GM19239 (cell line): ENCODE measurements around the gene ITIH1.
"Not testable (repeated sequence)": the region's sequence is repeated elsewhere in the genome, so short reads cannot be mapped to it uniquely, and the experiment has no call there.

Experiments
- DNase-seq: peaks from one replicate; pipeline ENCODE4 v3.0.0; 2011; ENCODE audit warnings: low spot score; ENCODE audit not compliant: insufficient read length
- FAIRE-seq: peaks from 2 replicates; lab custom pipeline; 2011; peaks lifted over from hg19 to GRCh38; lab: Jason Lieb, UNC

ITIH1 gene

GRCh38 chr3:52773361-52774065 is 3.9 kb upstream of the ITIH1 start:
- FAIRE-seq (no peak), DNase-seq (no peak)

- DNase-seq: no peak
- no peak for FAIRE-seq
Measured at GRCh38 chr3:52774066-52774713, 3.2 kb upstream of the ITIH1 start.

DNA sequence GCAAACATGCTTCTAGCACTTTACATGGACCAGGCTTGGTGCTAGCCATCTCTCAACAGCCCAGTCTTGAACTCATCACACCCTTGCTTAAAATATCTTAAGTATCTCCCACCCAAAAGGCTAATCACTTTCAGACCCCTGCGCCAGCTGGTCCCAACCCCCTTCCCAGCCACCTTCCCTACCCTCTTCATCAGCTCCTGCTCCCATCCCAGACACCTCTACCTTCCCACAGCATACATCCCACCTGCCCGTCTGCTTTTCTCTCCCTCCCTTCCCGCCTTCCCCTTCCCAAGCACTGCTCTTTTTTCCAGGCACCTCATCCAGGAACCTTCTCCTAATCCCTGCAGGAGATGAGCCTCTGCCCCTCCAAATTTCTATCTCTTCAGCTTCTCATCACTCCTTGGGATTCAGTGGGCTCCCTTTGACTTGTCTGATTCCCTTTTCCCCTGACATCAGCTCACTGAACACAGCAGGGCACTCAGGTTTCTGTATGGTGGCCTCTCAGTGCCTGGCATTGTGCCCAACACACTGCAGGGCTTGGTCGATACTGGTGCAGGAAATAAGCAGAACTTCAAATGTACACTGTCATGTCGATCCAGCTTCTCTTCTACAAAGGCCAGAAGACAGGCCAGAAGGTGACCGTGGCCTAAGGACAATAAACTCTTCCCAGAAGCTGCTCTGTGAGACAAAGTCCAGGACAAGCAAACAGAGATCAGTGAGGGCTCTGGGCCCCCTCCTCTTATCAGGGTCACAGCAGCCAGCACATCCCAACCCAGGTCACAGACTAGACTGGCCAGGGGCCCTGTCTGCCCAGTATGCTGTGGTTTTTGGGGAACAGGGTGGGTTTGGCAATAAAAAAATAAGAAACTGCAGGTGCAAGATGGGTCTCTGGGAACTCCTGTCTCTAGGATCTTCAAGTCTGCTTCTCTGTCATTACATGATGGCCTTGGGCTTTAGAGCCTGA is 2.2 kb upstream of the ITIH1 start:
- DNase-seq (no peak), FAIRE-seq (no peak)

GRCh38 chr3:52775877-52776276 is 1.5 kb upstream of the ITIH1 start:
- FAIRE-seq (no peak), DNase-seq (no peak)

- FAIRE-seq: not testable (repeated sequence)
Measured at GRCh38 chr3:52776486-52776885, 913 bp upstream of the ITIH1 start.

GRCh38 chr3:52777959-52778805 is 783 bp downstream of the ITIH1 start:
- FAIRE-seq: no peak
- DNase-seq: no peak

More at GRCh38 chr3:52776486-52776885, 913 bp upstream of the ITIH1 start:
- not testable (repeated sequence) for DNase-seq

DNA sequence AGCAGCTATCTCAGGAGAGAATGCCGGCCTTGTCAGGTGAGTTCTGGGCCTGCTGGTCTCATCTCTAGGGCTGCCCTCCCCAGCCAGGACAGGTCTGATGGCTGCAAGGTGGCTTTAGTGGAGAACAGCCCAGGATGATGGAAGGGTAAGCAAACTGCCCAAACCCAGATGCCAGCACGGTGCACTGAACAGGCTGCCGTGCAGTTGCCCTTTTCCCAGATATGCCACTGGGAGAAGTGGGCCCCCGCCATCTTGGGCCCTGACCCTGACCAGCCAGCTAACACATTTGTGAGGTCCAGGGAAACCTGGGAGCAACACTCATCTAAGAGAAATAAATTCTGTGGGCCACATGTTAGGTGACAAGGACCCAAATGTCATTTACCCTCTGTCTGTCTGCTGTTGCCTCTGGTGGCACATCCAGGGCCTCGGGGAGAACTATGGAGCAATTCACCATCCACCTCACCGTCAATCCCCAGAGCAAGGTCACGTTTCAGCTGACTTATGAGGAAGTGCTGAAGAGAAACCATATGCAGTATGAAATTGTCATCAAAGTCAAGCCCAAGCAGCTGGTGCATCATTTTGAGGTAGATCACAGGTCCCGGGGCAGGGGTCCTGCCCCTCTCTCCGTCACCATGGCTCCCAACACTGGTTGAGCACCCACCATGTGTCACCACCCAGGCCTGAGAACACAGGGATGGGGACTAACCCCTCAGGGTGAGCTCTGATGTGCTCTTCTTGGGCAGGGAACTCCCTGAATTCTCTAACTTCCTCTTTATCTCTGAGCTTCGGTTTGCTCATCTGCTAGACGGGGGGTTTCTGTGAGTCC is 1.8 kb downstream of the ITIH1 start:
- no peak for DNase-seq
- FAIRE-seq: peak; percentile 91

DNA sequence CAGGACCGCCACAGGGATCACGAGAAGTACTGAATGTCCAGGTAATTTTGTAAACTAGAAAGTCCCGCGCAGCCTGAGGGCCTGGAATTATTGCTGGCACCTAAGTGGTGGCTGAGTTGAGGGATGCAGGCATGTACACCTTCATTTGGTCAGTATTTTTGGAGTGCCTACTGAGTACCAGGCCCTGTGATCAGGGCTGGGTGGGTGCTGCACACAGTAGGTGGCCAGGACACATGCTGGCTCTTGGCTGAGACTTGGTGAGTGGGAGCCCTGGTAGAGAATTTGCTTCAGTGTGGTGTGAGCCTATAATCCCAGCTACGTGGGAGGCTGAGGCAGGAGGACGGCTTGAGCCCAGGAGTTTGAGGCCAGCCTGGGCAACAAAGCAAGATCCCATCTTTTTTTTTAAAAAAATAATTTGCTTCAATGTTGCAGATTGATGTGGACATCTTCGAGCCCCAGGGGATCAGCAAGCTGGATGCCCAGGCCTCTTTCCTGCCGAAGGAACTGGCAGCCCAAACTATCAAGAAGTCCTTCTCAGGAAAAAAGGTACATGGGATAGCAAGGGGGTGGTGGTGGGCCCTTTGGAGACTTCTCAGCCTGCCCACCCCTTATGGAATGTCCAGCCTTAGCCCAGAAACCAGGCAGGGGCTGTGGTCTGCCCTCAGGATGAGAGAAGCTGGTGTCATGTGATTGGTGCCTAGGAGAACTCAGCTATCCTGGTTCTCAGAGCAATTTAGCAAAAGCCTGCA is 2.6 kb downstream of the ITIH1 start:
- FAIRE-seq (no peak), DNase-seq (no peak)

- FAIRE-seq (no peak), DNase-seq (no peak)
Measured at GRCh38 chr3:52781741-52782140, 4.3 kb downstream of the ITIH1 start.

DNA sequence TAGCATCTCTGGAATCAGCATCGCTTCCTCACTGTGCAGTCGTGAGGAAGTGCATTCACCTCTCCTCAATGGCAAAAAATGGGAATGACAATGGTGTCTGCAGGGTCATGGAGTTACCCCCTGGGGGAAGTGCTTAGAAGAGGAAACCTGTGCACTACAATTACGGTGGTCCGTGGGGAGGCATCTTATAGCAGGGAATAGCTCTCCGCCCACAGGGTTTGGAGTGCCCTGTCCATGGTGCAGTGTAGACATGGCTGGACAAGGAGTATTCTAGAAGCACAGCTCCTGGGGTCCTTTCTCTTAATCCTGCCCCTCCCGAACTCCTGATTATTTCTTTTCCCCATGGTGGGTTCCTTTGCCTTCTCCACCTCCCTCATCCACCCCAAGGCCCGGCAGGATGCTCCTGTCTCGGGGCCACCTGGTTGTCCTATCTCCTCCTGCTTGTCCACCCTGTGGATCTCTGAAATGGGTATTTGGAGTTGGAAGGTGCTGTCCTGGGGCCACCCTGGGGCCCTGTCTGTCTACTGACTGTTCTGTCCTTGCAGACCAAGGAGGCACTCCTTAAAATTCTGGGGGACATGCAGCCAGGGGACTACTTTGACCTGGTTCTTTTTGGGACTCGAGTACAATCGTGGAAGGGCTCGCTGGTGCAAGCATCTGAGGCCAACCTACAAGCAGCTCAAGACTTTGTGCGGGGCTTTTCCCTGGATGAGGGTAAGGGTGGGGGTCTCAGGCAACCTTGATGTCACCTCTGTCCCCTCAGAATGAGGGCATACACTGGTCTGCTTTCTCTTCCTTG is 5.2 kb downstream of the ITIH1 start:
- DNase-seq (no peak), FAIRE-seq (no peak)

DNA sequence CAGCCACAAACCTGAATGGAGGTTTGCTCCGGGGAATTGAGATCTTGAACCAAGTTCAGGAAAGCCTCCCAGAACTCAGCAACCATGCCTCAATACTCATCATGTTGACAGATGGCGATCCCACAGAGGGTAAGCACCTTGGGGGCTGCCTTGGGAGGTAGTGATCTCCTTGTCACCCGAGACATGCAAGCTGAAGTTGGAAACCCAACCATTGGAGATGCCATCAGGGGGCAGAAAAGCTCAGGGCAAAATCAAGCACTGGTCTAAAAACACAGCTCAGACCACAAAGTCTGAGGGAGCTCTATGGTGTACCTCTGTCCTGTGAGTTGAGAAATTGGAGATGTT is 5.8 kb downstream of the ITIH1 start:
- no peak for FAIRE-seq
- no peak for DNase-seq

DNA sequence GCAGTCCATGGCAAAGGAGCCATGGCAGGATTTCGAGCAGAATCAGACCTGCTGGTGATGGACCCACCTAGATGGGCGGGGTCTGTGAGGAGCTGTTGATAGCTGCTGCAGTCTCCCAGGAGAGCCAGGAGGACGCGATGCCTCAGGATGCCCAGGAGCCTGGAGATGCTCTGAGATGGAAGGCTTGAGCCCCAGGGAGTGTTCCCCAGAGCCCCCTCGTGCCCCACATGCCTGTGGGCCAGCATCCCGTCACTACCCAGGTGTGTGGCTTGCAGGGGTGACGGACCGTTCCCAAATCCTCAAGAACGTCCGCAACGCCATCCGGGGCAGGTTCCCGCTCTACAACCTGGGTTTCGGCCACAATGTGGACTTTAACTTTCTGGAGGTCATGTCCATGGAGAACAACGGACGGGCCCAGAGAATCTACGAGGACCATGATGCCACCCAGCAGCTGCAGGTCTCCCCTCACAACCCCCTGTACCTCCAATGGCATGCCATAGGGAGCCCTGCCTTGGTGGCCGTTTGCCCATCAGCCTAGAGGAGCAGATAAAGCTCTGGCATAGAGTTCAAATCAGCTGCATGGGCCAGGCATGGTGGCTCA is 6.7 kb downstream of the ITIH1 start:
- no peak for DNase-seq
- FAIRE-seq: no peak

DNA sequence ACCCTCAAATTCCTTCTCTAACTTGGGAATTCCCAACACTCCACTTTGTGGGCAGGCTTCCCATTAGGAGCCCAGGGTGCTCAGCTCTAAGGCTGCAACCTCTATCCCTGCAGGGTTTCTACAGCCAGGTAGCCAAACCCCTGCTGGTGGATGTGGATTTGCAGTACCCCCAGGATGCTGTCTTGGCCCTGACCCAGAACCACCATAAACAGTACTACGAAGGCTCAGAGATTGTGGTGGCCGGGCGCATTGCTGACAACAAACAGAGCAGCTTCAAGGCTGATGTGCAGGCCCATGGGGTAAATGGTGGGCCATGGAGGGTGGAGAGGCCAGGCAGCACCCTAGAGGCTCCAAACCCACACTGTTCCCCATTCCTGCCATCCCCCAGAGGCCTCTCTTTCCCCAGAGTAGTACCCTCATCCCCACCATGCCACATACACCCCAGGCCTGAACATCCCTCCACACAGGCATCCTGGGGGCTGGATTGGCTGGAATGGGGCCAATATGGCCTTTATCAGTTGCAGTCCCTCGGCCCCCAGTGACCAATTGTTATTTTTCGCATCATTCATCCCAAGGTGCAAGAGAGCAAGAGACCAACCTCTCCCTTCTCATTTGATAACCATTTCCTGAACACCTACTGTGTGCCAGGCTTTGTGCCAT is 7.7 kb downstream of the ITIH1 start:
- FAIRE-seq: no peak
- DNase-seq: no peak

GRCh38 chr3:52786330-52787215 is 9.2 kb downstream of the ITIH1 start:
- DNase-seq: no peak
- FAIRE-seq: no peak

DNA sequence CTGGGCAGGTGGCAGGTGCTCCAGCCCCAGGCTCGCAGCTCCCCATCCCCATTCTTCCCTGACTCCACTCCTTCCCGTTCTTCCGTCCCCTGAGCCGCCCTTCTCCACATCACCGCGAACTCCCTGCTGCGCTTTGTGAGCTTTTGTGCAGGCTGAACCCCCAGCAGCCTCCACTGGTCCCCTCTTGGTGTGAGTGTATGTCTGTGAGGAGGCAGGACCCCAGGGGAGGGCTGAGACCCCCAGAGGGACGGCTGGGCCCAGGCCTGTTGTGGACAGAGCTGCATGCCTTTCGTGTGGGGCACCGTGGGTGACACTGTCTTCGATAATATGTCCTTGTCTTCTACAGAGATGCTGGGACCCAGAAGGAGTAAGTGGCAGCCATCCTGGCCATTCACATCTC is 9.8 kb downstream of the ITIH1 start:
- DNase-seq: no peak
- no peak for FAIRE-seq
